ENCODE results near the gene ACTR2.
A peak's percentile ranks its signal among the peaks of the same experiment; 100 is the strongest.
"Not testable (repeated sequence)": the region's sequence is repeated elsewhere in the genome, so short reads cannot be mapped to it uniquely, and the experiment has no call there.

The ACTR2 gene

DNA sequence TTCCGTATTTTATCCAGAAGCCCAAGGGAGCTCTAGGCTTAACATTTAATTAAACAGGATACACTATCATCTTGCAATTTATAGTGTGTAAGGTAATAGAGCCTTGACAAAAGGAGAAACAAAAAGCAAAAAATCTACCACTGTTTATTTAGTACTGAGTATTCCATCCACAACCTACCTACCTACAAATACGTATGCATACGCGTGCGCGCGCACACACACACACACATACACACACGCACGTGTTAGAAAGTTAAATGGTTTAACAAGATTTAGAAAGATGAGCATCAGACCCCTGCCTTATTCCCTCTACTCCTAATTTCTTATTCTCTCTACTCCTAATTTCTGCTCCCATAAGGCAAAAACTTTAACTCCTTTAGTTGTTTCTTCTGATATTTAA lies 14.6 kb upstream of the ACTR2 start:
- no peaks in the 10 kb centered on the region for H3K9me3 Mint-ChIP-seq
- peaks cover 3% of the 10 kb centered on the region for H3K27me3 Mint-ChIP-seq
- peaks cover 17% of the 10 kb centered on the region for H3K4me1 Mint-ChIP-seq (ENCODE audit: low read depth)
- intact Hi-C loops (cut with micrococcal nuclease) = no loop called here
- no peak overlapping the region for H3K4me3 Mint-ChIP-seq
- H3K27ac Mint-ChIP-seq = no peak overlapping the region
- H3K36me3 Mint-ChIP-seq (ENCODE audit: low read depth) = no peaks in the 10 kb centered on the region

DNA sequence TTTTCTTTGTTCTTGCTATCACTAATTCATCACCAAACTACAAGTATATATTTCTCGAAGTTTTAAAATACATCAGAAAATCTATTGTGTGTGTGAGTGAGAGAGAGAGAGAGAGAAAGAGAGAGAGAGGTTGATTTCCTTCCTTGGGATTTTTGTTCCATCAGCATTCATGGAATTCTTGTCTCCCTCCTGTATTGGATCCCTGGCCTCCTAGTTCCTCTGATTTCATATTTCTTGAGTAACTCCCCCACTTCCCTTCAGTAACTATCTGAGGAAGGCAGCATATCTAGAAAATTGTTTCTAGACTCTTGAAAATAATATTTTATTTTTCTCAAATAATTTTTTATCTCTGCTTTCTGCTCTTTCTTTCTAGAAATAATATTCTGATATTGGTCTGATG lies 13.3 kb upstream of the ACTR2 start:
- Mint-ChIP-seq H3K9me3 (no peaks in the 10 kb centered on the region), H3K27ac (no peak overlapping the region), H3K4me1 (ENCODE audit: low read depth) (peaks cover 17% of the 10 kb centered on the region), H3K4me3 (no peak overlapping the region), H3K27me3 (no peaks in the 10 kb centered on the region), H3K36me3 (ENCODE audit: low read depth) (no peaks in the 10 kb centered on the region)
- intact Hi-C loops (cut with micrococcal nuclease) = no loop called here

DNA sequence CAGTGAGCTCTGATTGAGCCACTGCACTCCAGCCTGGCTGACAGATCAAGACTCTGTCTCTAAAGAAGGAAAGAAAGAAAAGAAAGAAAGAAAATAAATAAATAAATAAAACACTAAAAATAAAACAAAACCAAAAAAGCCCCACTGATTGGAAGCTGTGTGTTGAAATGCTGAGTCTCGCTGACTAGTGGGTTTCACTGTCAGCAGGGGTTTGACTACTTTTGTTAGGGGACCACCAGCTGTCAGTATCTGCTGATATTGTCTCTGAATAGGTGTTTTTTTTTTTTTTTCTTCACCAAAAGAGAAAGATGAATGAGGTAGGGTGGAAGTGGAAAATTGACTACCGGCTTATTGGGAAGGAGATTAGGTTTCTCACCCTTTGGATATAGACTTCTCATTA lies 12.8 kb upstream of the ACTR2 start:
- no peak overlapping the region for H3K27ac Mint-ChIP-seq
- intact Hi-C loops (cut with micrococcal nuclease) = no loop called here
- H3K4me3 Mint-ChIP-seq = no peak overlapping the region
- peaks cover 17% of the 10 kb centered on the region for H3K4me1 Mint-ChIP-seq (ENCODE audit: low read depth)
- no peaks in the 10 kb centered on the region for H3K9me3 Mint-ChIP-seq
- no peaks in the 10 kb centered on the region for H3K36me3 Mint-ChIP-seq (ENCODE audit: low read depth)
- no peaks in the 10 kb centered on the region for H3K27me3 Mint-ChIP-seq

DNA sequence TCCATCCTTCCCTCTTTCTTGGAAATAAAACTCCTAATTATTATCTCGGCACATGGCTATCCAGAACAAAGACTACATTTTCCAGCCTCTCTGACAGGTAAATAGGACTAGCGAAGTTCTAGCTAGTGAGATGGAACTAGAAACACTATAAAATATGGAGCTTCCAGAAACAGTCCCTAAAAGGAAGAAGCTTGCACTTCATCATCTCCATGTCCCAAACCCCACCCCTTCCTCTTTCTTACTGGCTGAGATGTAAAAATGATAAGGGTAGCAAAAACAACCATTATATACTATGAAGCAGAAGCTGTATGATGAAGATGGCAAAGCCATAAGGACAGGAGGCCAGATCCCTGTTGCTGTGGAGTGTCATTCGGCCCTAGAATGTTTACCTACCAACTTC lies 11.7 kb upstream of the ACTR2 start:
- Mint-ChIP-seq H3K36me3 (ENCODE audit: low read depth) (no peaks in the 10 kb centered on the region), H3K4me3 (no peak overlapping the region), H3K9me3 (no peaks in the 10 kb centered on the region), H3K27ac (no peak overlapping the region), H3K27me3 (no peaks in the 10 kb centered on the region), H3K4me1 (ENCODE audit: low read depth) (peaks cover 17% of the 10 kb centered on the region)
- intact Hi-C loops (cut with micrococcal nuclease) = no loop called here

DNA sequence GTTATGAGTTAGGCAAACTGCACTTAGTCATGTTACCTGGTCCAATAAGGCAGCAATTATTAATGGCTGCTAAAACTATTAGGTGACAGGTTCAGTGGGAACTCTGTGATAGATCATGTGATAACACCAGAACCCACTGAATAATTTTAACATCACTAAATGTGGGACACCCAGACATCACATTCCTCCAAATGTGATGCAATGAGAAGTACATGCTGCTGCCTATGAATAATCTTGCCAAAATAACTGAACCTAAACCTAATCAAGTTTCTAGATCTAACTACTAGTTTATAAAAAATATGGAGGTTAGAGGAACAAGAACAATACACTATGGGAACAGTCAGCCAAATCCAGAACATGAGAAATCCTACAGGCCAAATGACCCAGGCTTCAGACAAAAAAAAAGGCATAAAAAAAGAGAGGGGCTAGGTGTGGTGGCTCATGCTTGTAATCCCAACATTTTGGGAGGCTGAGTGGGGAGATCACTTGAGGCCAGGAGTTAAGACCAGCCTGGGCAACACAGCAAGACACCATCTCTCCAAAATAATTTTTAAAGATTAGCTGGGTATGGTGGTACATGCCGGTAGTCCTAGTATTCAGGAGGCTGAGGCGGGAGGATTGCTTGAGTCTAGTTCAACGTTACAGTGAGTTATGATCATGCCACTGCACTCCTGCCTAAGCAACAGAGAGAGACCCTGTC lies 7.0 kb upstream of the ACTR2 start:
- Mint-ChIP-seq H3K27me3 (no peaks in the 10 kb centered on the region), H3K4me3 (no peak overlapping the region), H3K9me3 (no peaks in the 10 kb centered on the region), H3K36me3 (ENCODE audit: low read depth) (no peaks in the 10 kb centered on the region), H3K27ac (no peak overlapping the region), H3K4me1 (ENCODE audit: low read depth) (peaks cover 7% of the 10 kb centered on the region)
- intact Hi-C loops (cut with micrococcal nuclease) = no loop called here

DNA sequence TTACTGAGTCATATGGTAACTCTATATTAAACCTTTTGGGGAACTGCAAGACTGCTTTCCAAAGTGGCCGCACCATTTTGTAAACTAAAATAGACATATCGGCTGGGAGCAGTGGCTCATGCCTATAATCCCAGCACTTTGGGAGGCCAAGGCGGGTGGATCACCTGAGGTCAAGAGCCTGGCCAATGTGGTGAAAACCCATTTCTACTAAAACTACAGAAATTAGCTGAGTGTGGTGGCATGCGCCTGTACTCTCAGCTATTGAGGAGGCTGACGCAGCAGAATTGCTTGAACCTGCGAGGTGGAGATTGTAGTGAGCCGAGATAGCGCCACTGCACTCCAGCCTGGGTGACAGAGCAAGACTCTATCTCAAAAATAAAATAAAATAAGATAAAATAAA lies 6.4 kb upstream of the ACTR2 start:
- H3K27ac Mint-ChIP-seq; H3K36me3 Mint-ChIP-seq (ENCODE audit: low read depth); H3K4me1 Mint-ChIP-seq (ENCODE audit: low read depth); H3K27me3 Mint-ChIP-seq; H3K4me3 Mint-ChIP-seq; intact Hi-C loops (cut with micrococcal nuclease); H3K9me3 Mint-ChIP-seq: not testable (repeated sequence)

DNA sequence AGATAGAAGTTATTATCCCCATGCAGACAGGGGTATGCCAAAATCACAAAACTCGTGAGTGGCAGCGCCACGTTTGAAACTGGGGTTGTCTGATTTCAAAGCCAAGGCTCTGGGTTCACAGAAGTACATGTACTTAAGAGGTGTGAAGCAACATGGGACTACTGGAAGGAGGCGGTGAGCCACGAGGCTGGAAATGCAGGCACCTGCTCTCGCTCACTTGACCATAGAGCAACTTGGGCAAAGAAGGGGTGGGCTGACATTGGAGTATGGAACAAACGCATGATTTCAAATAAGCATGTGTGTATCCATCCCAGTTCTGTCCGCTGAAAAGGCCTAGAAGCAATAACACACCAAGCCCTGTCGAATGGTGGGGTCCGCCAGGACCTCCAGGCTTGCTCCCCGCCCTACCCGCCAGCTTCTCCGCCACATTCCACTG lies 593 bp upstream of the ACTR2 start:
- H3K9me3 Mint-ChIP-seq = no peaks in the 10 kb centered on the region
- peak overlapping the region; percentile 99 for H3K27ac Mint-ChIP-seq
- H3K4me3 Mint-ChIP-seq = peak overlapping the region; percentile 99
- peaks cover 36% of the 10 kb centered on the region for H3K36me3 Mint-ChIP-seq (ENCODE audit: low read depth)
- peaks cover 16% of the 10 kb centered on the region for H3K4me1 Mint-ChIP-seq (ENCODE audit: low read depth)
- intact Hi-C loops (cut with micrococcal nuclease) = loop anchor here (2.0 to 5.0 kb wide), 2 partner anchors 96 to 160 kb away; partner anchors contain the start of gene RAB1A
- no peaks in the 10 kb centered on the region for H3K27me3 Mint-ChIP-seq

DNA sequence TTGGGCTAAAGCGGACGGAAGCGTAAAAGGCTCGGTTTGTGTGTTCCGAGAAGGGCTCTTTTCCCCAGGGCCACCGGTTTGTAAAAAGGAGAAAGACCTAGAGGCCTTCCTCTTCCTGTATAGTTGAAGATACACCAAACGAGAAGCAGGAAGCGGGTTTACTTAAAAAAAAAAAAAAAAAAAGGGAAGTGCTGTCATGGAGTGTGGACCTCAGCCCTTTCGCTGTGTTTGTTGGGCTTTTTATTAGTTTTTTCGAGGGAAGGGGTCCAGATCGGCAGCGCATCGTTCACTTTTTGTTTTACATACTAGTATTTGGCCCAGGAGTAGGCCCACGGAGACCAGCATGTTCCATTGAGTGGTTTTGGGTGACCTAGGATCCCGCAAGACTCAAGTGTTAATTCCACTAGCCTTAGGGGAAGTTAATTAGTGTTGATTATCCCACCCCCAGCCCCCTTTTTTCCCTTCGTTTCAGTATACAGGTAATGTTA lies 676 bp downstream of the ACTR2 start:
- no peaks in the 10 kb centered on the region for H3K9me3 Mint-ChIP-seq
- no peaks in the 10 kb centered on the region for H3K27me3 Mint-ChIP-seq
- intact Hi-C loops (cut with micrococcal nuclease) = loop anchor here (5.0 kb wide), 1 partner anchor 161 kb away; no protein-coding TSS in a partner anchor
- H3K4me1 Mint-ChIP-seq (ENCODE audit: low read depth) = peaks cover 16% of the 10 kb centered on the region
- H3K4me3 Mint-ChIP-seq = peak overlapping the region; percentile 99
- H3K27ac Mint-ChIP-seq = peak overlapping the region; percentile 99
- H3K36me3 Mint-ChIP-seq (ENCODE audit: low read depth) = peaks cover 36% of the 10 kb centered on the region

DNA sequence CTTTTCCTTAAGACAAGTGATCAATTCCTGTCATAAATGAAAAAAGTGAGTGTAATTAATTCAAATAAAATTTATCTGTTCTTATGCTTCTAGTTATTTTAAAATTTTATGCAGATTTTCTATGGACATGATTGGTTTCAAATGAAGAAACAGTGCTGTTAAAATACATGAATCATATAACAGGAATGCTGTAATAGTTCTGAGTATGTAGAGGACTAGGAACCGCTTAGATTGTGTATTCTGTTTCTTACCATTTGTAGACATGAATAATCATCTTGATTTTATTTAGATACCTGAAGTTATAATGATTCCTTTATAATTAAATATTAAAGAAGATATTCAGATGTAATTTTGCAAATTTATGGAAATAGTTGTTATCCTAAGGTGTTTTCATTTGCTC lies 3.5 kb downstream of the ACTR2 start:
- no peak overlapping the region for H3K4me3 Mint-ChIP-seq
- H3K27ac Mint-ChIP-seq = peak overlapping the region; percentile 99
- no peaks in the 10 kb centered on the region for H3K27me3 Mint-ChIP-seq
- H3K4me1 Mint-ChIP-seq (ENCODE audit: low read depth) = peaks cover 32% of the 10 kb centered on the region
- peaks cover 51% of the 10 kb centered on the region for H3K36me3 Mint-ChIP-seq (ENCODE audit: low read depth)
- H3K9me3 Mint-ChIP-seq = no peaks in the 10 kb centered on the region
- intact Hi-C loops (cut with micrococcal nuclease) = no loop called here

DNA sequence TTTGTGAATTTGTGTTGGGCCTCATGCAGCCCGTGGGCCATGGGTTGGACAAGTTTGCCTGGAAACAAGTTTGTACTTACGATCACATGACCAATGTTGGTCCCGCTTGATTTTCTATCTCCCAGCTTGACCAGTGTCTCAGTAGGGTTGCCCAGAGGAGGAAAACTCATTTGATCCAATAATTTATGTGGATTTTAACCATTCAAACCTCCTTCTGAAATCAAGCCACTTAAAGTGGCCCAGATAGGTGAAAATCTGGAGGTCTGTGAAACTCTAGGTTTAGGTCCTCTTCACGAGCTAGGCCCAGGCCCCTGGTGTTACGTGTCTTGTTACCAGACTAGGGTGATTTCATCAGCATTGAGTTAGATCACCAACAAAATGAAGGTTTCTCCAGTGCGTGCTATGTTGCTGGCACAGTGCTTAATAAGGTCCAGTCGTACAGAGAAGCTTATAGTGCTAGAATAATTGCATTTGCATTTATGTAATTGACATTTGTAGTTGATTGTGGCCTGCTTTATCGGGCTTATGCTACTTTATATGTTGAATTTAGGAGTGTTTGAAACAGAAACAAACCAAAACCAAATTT lies 4.4 kb downstream of the ACTR2 start:
- H3K27ac Mint-ChIP-seq = peak overlapping the region; percentile 79
- H3K36me3 Mint-ChIP-seq (ENCODE audit: low read depth) = peaks cover 58% of the 10 kb centered on the region
- H3K4me1 Mint-ChIP-seq (ENCODE audit: low read depth) = peaks cover 32% of the 10 kb centered on the region
- intact Hi-C loops (cut with micrococcal nuclease) = no loop called here
- no peaks in the 10 kb centered on the region for H3K27me3 Mint-ChIP-seq
- H3K4me3 Mint-ChIP-seq = peak overlapping the region; percentile 34
- H3K9me3 Mint-ChIP-seq = no peaks in the 10 kb centered on the region

DNA sequence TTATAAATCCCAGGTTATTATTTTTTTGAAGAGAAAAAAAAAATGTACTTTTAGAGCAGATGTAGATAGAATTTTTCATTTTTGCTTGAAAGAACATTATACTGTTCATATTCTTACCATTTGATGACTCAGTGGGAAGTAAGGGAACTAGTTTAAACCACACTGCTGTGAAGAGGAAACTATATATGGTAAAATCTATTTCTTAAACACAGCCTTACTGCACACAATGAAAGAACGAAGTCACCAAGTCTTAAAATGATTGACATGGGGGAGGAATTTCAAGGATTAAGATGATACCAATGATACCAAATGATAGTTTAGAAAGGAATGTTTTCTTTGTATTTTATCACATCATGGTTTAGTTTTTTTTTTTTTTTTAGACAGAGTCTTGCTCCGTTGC lies 5.0 kb downstream of the ACTR2 start:
- intact Hi-C loops (cut with micrococcal nuclease) = no loop called here
- Mint-ChIP-seq H3K36me3 (ENCODE audit: low read depth) (peaks cover 58% of the 10 kb centered on the region), H3K9me3 (no peaks in the 10 kb centered on the region), H3K4me1 (ENCODE audit: low read depth) (peaks cover 38% of the 10 kb centered on the region), H3K27me3 (no peaks in the 10 kb centered on the region), H3K4me3 (peak overlapping the region; percentile 32), H3K27ac (peak overlapping the region; percentile 79)

DNA sequence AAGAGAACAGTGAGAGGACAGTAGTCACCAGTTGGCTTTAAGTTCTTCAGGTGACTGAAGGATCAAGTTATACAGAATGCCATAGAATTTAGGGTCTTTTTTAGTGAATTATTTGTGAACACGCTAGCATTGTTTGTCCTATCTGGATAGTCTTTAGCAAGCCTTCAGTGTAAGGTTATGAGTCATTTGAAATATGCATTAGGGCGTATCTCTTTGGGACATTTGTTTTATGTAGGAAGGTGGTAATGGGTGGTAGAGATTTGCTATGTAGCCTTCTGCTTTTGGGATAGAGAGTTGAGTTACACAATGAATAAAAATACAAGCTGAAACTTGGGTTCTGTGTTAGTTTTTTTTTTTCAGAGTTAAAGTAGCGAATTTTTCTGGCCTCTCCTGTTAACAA lies 13.0 kb downstream of the ACTR2 start:
- intact Hi-C loops (cut with micrococcal nuclease) = no loop called here
- H3K27ac Mint-ChIP-seq = no peak overlapping the region

DNA sequence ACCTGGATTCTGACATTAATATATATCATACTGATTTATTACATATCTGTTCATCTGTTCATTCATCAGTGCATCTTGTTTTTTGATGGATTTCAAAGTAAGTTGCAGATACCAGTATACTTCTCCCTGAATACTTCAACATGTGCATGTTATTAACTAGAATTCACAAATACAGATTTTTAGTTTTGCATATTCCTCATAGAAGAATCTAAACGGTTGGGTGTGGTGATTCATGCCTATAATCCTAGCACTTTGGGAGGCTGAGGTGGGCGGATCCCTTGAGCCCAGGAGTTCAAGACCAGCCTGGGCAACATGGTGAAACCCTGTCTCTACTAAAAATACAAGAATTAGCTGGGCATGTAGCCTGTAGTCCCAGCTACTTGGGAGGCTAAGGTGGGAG lies 16.8 kb downstream of the ACTR2 start:
- H3K27ac Mint-ChIP-seq; H3K4me3 Mint-ChIP-seq; H3K9me3 Mint-ChIP-seq; H3K27me3 Mint-ChIP-seq; intact Hi-C loops (cut with micrococcal nuclease): not testable (repeated sequence)
- Mint-ChIP-seq H3K36me3 (ENCODE audit: low read depth) (peaks cover 73% of the 10 kb centered on the region), H3K4me1 (ENCODE audit: low read depth) (peaks cover 29% of the 10 kb centered on the region)

More for the DNA sequence above, 13.0 kb downstream of the ACTR2 start:
- peaks cover 67% of the 10 kb centered on the region for H3K36me3 Mint-ChIP-seq (ENCODE audit: low read depth)
- H3K4me3 Mint-ChIP-seq = no peak overlapping the region
- no peaks in the 10 kb centered on the region for H3K9me3 Mint-ChIP-seq
- H3K27me3 Mint-ChIP-seq = no peaks in the 10 kb centered on the region
- H3K4me1 Mint-ChIP-seq (ENCODE audit: low read depth) = peaks cover 41% of the 10 kb centered on the region

DNA sequence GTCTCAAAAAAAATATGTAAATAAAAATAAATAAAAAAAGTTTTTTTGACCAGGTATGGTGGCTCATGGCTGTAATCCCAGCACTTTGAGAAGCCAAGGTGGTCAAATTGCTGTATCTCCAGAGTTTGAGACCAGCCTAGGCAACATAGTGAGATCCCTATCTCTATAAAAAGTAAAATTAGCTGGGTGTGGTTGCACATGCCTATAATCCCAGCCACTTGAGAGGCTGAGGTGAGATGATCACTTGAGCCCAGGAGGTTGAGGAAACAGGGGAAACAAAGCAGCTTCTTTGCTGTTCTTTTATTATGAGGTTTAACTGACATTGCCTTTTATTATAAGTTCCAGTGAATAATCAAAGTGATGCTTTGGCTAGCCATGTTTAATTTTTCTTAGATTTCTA lies 25.0 kb downstream of the ACTR2 start:
- Mint-ChIP-seq H3K9me3 (no peaks in the 10 kb centered on the region), H3K27ac (no peak overlapping the region), H3K4me1 (ENCODE audit: low read depth) (peaks cover 12% of the 10 kb centered on the region), H3K27me3 (no peaks in the 10 kb centered on the region), H3K36me3 (ENCODE audit: low read depth) (peaks cover 89% of the 10 kb centered on the region), H3K4me3 (no peak overlapping the region)
- intact Hi-C loops (cut with micrococcal nuclease) = no loop called here

DNA sequence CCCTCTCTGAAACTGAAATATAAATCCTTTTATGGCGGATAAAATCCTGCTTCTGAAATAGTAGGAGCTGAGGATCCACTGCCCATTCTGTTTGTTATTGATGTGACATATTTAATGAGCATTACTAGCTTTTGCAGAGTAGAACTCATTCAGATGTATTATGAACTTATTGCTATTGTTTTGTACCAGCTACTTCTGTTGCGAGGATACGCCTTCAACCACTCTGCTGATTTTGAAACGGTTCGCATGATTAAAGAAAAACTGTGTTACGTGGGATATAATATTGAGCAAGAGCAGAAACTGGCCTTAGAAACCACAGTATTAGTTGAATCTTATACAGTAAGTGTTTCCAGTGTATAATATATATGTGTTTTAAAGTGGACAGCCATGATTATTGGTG lies 27.7 kb downstream of the ACTR2 start:
- intact Hi-C loops (cut with micrococcal nuclease) = no loop called here
- Mint-ChIP-seq H3K4me1 (ENCODE audit: low read depth) (peaks cover 9% of the 10 kb centered on the region), H3K36me3 (ENCODE audit: low read depth) (peaks cover 85% of the 10 kb centered on the region), H3K27ac (no peak overlapping the region), H3K27me3 (no peaks in the 10 kb centered on the region), H3K9me3 (no peaks in the 10 kb centered on the region), H3K4me3 (no peak overlapping the region)

Data from dendritic cell treated with granulocyte-macrophage colony-stimulating factor and Interleukin-4, amounts not matched to agents 40 ng/mL and 50 ng/mL, for 4 days (primary cell).